ENCODE data around the gene ATF7. TPM values are rescaled to one million over a fixed set of nuclear protein-coding genes. Genes with fewer than 3 reads are reported as not detected.
"Not testable (repeated sequence)": the region's sequence is repeated elsewhere in the genome, so short reads cannot be mapped to it uniquely, and the experiment has no call there.

ATF7 gene
- polyA plus RNA-seq, 6 donors from 2014 or later, result 12.2 to 18.7 (median 16.2) TPM

GRCh38 chr12:53651737-53652136 is 25.6 kb upstream of the ATF7 start:
- Mint-ChIP-seq H3K27ac (no peak overlapping the region), H3K4me3 (no peak overlapping the region), H3K27me3 (no peaks in the 10 kb centered on the region), H3K4me1 (no peaks in the 10 kb centered on the region), H3K9me3 (no peaks in the 10 kb centered on the region), H3K36me3 (no peaks in the 10 kb centered on the region)
- DNase-seq (no peak), ATAC-seq (ENCODE audit: low read depth in 2 of 2) (no peak)

- not testable (repeated sequence) for H3K36me3 Mint-ChIP-seq; H3K9me3 Mint-ChIP-seq; H3K4me1 Mint-ChIP-seq; H3K4me3 Mint-ChIP-seq; ATAC-seq (ENCODE audit: low read depth in 2 of 2); H3K27ac Mint-ChIP-seq; DNase-seq; H3K27me3 Mint-ChIP-seq
Measured at GRCh38 chr12:53646300-53646699, 20.1 kb upstream of the ATF7 start.

GRCh38 chr12:53645165-53645564 is 19.0 kb upstream of the ATF7 start:
- no peak overlapping the region for H3K4me3 Mint-ChIP-seq

GRCh38 chr12:53644133-53644532 is 18.0 kb upstream of the ATF7 start:
- Mint-ChIP-seq H3K4me3 (no peak overlapping the region), H3K4me1 (no peaks in the 10 kb centered on the region), H3K9me3 (peaks cover 0 to 5% (median 0%) of the 10 kb centered on the region in 7 donors), H3K27ac (no peak overlapping the region), H3K36me3 (no peaks in the 10 kb centered on the region), H3K27me3 (no peaks in the 10 kb centered on the region)
- ATAC-seq (ENCODE audit: low read depth in 2 of 2) (no peak), DNase-seq (no peak)

More at GRCh38 chr12:53645165-53645564, 19.0 kb upstream of the ATF7 start:
- no peaks in the 10 kb centered on the region for H3K4me1 Mint-ChIP-seq
- H3K9me3 Mint-ChIP-seq, result peaks cover 0 to 5% (median 0%) of the 10 kb centered on the region in 7 donors
- DNase-seq, result no peak
- no peaks in the 10 kb centered on the region for H3K36me3 Mint-ChIP-seq
- no peak for ATAC-seq (ENCODE audit: low read depth in 2 of 2)
- H3K27ac Mint-ChIP-seq, result no peak overlapping the region
- H3K27me3 Mint-ChIP-seq, result no peaks in the 10 kb centered on the region

GRCh38 chr12:53643232-53643979 is 17.2 kb upstream of the ATF7 start:
- Mint-ChIP-seq H3K36me3 (no peaks in the 10 kb centered on the region), H3K4me1 (no peaks in the 10 kb centered on the region), H3K27me3 (no peaks in the 10 kb centered on the region), H3K4me3 (no peak overlapping the region), H3K27ac (no peak overlapping the region), H3K9me3 (peaks cover 0 to 5% (median 0%) of the 10 kb centered on the region in 7 donors)
- no peak for ATAC-seq (ENCODE audit: low read depth in 2 of 2)
- DNase-seq, result no peak

- no peak for DNase-seq
- ATAC-seq (ENCODE audit: low read depth in 2 of 2), result no peak
- H3K4me3 Mint-ChIP-seq, result no peak overlapping the region
- H3K4me1 Mint-ChIP-seq, result no peaks in the 10 kb centered on the region
- peaks cover 0 to 2% (median 0%) of the 10 kb centered on the region in 7 donors for H3K9me3 Mint-ChIP-seq
- no peaks in the 10 kb centered on the region for H3K27me3 Mint-ChIP-seq
- no peak overlapping the region for H3K27ac Mint-ChIP-seq
- no peaks in the 10 kb centered on the region for H3K36me3 Mint-ChIP-seq
Measured at GRCh38 chr12:53638057-53638456, 11.9 kb upstream of the ATF7 start.

GRCh38 chr12:53636641-53637040 is 10.5 kb upstream of the ATF7 start:
- H3K36me3 Mint-ChIP-seq, result no peaks in the 10 kb centered on the region

GRCh38 chr12:53635708-53636107 is 9.5 kb upstream of the ATF7 start:
- H3K27ac Mint-ChIP-seq, result peak overlapping the region in 1 of 6 donors; percentile 72
- H3K4me1 Mint-ChIP-seq; H3K4me3 Mint-ChIP-seq; H3K9me3 Mint-ChIP-seq; H3K27me3 Mint-ChIP-seq; H3K36me3 Mint-ChIP-seq; DNase-seq; ATAC-seq (ENCODE audit: low read depth in 2 of 2): not testable (repeated sequence)

More at GRCh38 chr12:53636641-53637040, 10.5 kb upstream of the ATF7 start:
- DNase-seq (no peak), ATAC-seq (ENCODE audit: low read depth in 2 of 2) (no peak)
- no peaks in the 10 kb centered on the region for H3K27me3 Mint-ChIP-seq
- H3K4me3 Mint-ChIP-seq, result no peak overlapping the region
- peaks cover 0 to 4% (median 0%) of the 10 kb centered on the region in 7 donors for H3K9me3 Mint-ChIP-seq
- H3K4me1 Mint-ChIP-seq, result no peaks in the 10 kb centered on the region
- no peak overlapping the region for H3K27ac Mint-ChIP-seq

GRCh38 chr12:53631721-53632120 is 5.5 kb upstream of the ATF7 start:
- Mint-ChIP-seq H3K4me1 (peaks cover 5 to 6% (median 5%) of the 10 kb centered on the region in 3 donors), H3K9me3 (peaks cover 0 to 4% (median 0%) of the 10 kb centered on the region in 7 donors), H3K27me3 (no peaks in the 10 kb centered on the region), H3K27ac (no peak overlapping the region), H3K36me3 (no peaks in the 10 kb centered on the region), H3K4me3 (no peak overlapping the region)
- ATAC-seq (ENCODE audit: low read depth in 2 of 2), result no peak
- no peak for DNase-seq

GRCh38 chr12:53627919-53628318 is 1.7 kb upstream of the ATF7 start:
- DNase-seq, result no peak
- Mint-ChIP-seq H3K9me3 (peaks cover 0 to 4% (median 0%) of the 10 kb centered on the region in 7 donors), H3K36me3 (no peaks in the 10 kb centered on the region), H3K4me3 (no peak overlapping the region), H3K4me1 (peaks cover 28 to 37% (median 33%) of the 10 kb centered on the region in 3 donors), H3K27me3 (no peaks in the 10 kb centered on the region), H3K27ac (no peak overlapping the region)
- no peak for ATAC-seq (ENCODE audit: low read depth in 2 of 2)

- no peak for DNase-seq
- Mint-ChIP-seq H3K27ac (peak overlapping the region; percentile 95 to 99 (median 98)), H3K4me1 (peaks cover 28 to 42% (median 33%) of the 10 kb centered on the region in 3 donors), H3K27me3 (no peaks in the 10 kb centered on the region), H3K36me3 (no peaks in the 10 kb centered on the region), H3K9me3 (peaks cover 0 to under 1% (median 0%) of the 10 kb centered on the region in 7 donors), H3K4me3 (peak overlapping the region; percentile 90 to 100 (median 98))
- ATAC-seq (ENCODE audit: low read depth in 2 of 2), result no peak
Measured at GRCh38 chr12:53626702-53627169, 554 bp upstream of the ATF7 start.

GRCh38 chr12:53625373-53625945 is 723 bp downstream of the ATF7 start:
- no peak for DNase-seq
- peaks cover 28 to 50% (median 39%) of the 10 kb centered on the region in 3 donors for H3K4me1 Mint-ChIP-seq
- no peaks in the 10 kb centered on the region for H3K9me3 Mint-ChIP-seq
- peak overlapping the region; percentile 73 to 99 (median 96) for H3K27ac Mint-ChIP-seq
- H3K4me3 Mint-ChIP-seq, result peak overlapping the region; percentile 90 to 100 (median 98)
- no peaks in the 10 kb centered on the region for H3K36me3 Mint-ChIP-seq
- ATAC-seq (ENCODE audit: low read depth in 2 of 2), result no peak
- no peaks in the 10 kb centered on the region for H3K27me3 Mint-ChIP-seq

GRCh38 chr12:53624956-53625355 is 1.2 kb downstream of the ATF7 start:
- H3K27me3 Mint-ChIP-seq, result no peaks in the 10 kb centered on the region

GRCh38 chr12:53624458-53624857 is 1.7 kb downstream of the ATF7 start:
- peaks cover 28 to 52% (median 42%) of the 10 kb centered on the region in 3 donors for H3K4me1 Mint-ChIP-seq
- no peaks in the 10 kb centered on the region for H3K36me3 Mint-ChIP-seq
- H3K27me3 Mint-ChIP-seq, result no peaks in the 10 kb centered on the region
- ATAC-seq (ENCODE audit: low read depth in 2 of 2) (no peak), DNase-seq (no peak)
- H3K9me3 Mint-ChIP-seq, result no peaks in the 10 kb centered on the region
- H3K27ac Mint-ChIP-seq, result peak overlapping the region in 1 of 6 donors; percentile 95
- peak overlapping the region; percentile 63 to 99 (median 98) for H3K4me3 Mint-ChIP-seq

More at GRCh38 chr12:53624956-53625355, 1.2 kb downstream of the ATF7 start:
- Mint-ChIP-seq H3K27ac (peak overlapping the region in 5 of 6 donors; percentile 12 to 99 (median 95)), H3K36me3 (no peaks in the 10 kb centered on the region), H3K9me3 (no peaks in the 10 kb centered on the region), H3K4me3 (peak overlapping the region; percentile 90 to 100 (median 98)), H3K4me1 (peaks cover 28 to 50% (median 39%) of the 10 kb centered on the region in 3 donors)
- DNase-seq (no peak), ATAC-seq (ENCODE audit: low read depth in 2 of 2) (no peak)
